Activated T-helper 2 cell treated with anti-CD3 and anti-CD28 coated beads, Interferon-gamma antibody, Interleukin-2, Interleukin-4, amounts not matched to agents 10 μg/mL and 5 μg/mL and 100 μg/mL, durations not matched to agents 14 hours and 24 hours and 36 hours (primary cell): ENCODE measurements around the gene DLX3. TPM values are rescaled to one million over a fixed set of nuclear protein-coding genes. Genes with fewer than 3 reads are reported as not detected.

Source experiments
- DNase-seq: peaks from one replicate; pipeline ENCODE4 v3.0.0; 2021; ENCODE audit warnings: low spot score
- H3K27ac Mint-ChIP-seq: one replicate; pipeline ENCODE4 v1.8.0; 2021; ENCODE audit warnings: mixed read lengths
- H3K27me3 Mint-ChIP-seq: one replicate; pipeline ENCODE4 v1.8.0; 2021; ENCODE audit warnings: low read depth, mixed read lengths
- H3K36me3 Mint-ChIP-seq: one replicate; pipeline ENCODE4 v1.8.0; 2021; ENCODE audit warnings: low read depth, mixed read lengths
- H3K4me1 Mint-ChIP-seq: one replicate; pipeline ENCODE4 v1.8.0; 2021; ENCODE audit warnings: low read depth, mixed read lengths
- H3K4me3 Mint-ChIP-seq: one replicate; pipeline ENCODE4 v1.8.0; 2021; ENCODE audit warnings: low read depth, mild to moderate bottlenecking, moderate library complexity, mixed read lengths
- H3K9me3 Mint-ChIP-seq: one replicate; pipeline ENCODE4 v1.8.0; 2021; ENCODE audit warnings: mixed read lengths
- intact Hi-C: fragments of 100-400 bp; cut with micrococcal nuclease; formaldehyde crosslinking; loops from one replicate; pipeline ENCODE4 v1.15.1; 2023
- total RNA-seq: library from RNA; stranded (reverse); gene quantifications from 2 replicates; pipeline ENCODE4 v1.2.3, GENCODE V29; 2022

Gene DLX3
- total RNA-seq, 1 donor from 2014 or later = not detected

GRCh38 chr17:49964769-49965523, 30.1 kb downstream of the DLX3 start:
- no peak for DNase-seq
- Mint-ChIP-seq H3K4me3 (no peak overlapping the region), H3K27me3 (peaks cover 76% of the 10 kb centered on the region), H3K27ac (no peak overlapping the region), H3K4me1 (peaks cover 14% of the 10 kb centered on the region), H3K36me3 (no peaks in the 10 kb centered on the region), H3K9me3 (no peaks in the 10 kb centered on the region)
- intact Hi-C loops = loop anchor here (5.0 to 10.0 kb wide), 3 partner anchors 468 to 1350 kb away; partner anchors contain the start of genes HOXB7, HOXB8, NGFR and PRAC1

DNA sequence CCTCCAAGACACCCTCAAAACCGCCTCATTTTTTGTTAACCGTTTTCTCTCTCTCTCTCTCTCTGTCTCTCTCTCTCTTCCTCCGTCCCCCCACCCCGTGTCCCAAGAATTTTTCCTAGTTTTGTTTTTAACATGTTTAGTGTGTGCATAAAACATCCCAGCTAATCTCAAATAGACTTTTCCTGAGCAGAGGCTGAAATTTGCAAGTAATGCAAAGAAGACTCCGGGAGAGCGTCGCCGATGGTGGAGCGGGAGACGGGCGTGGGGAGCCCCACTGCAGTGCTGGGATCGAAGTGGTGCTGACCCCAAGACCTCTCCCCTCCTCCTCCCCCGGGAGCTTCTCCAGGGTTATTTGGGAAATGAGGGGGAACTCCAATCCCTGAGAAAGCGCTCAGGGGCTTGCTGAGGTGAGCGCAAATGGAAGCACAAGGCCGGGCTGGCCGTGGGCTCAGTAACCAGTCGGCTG, 30.7 kb downstream of the DLX3 start:
- intact Hi-C loops = loop anchor here (10.0 kb wide), 1 partner anchor 1350 kb away; the partner anchor contains the start of genes HOXB7 and HOXB8
- no peaks in the 10 kb centered on the region for H3K9me3 Mint-ChIP-seq
- no peak for DNase-seq
- H3K27ac Mint-ChIP-seq = no peak overlapping the region
- H3K27me3 Mint-ChIP-seq = peaks cover 76% of the 10 kb centered on the region
- H3K4me1 Mint-ChIP-seq = peaks cover 12% of the 10 kb centered on the region
- H3K36me3 Mint-ChIP-seq = no peaks in the 10 kb centered on the region
- no peak overlapping the region for H3K4me3 Mint-ChIP-seq

DNA sequence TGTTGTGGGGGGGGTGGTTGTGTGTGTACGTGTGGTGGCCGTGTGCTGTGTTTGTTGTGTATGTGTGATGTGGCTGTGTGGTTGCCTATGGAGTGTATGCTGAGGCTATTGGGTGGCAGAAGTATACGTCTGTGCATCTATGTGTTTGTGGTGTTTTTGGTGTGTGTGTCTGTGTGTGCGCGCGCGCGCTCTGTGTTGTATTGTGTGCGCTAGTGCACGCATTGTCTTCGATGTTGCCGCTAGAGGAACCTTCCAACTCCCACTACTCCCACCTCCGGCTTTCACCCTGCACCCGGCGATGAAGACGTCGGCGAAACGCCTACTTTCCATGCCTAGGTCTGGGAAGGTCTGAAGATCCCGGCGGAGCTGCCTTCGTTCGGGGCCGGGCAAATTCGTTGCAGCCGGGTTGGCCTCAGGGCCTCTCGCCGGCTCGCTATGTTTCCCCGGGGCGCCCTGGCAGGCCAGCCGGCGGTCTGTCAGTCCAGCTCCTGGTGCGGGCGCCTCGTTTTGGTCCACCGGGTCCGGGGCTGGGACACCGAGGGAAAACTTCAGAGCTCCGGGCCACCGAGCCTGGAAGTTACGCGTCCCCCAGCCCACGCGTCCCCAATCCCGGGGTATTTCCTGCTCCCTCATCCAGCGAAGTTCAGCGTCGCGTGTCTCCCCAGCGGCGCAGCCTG, 31.3 kb downstream of the DLX3 start:
- H3K4me3 Mint-ChIP-seq = no peak overlapping the region
- H3K36me3 Mint-ChIP-seq = no peaks in the 10 kb centered on the region
- H3K4me1 Mint-ChIP-seq = peaks cover 10% of the 10 kb centered on the region
- H3K27me3 Mint-ChIP-seq = peaks cover 72% of the 10 kb centered on the region
- H3K9me3 Mint-ChIP-seq = no peaks in the 10 kb centered on the region
- no peak overlapping the region for H3K27ac Mint-ChIP-seq
- intact Hi-C loops = loop anchor here (10.0 kb wide), 1 partner anchor 1349 kb away; the partner anchor contains the start of genes HOXB7 and HOXB8
- no peak for DNase-seq

DNA sequence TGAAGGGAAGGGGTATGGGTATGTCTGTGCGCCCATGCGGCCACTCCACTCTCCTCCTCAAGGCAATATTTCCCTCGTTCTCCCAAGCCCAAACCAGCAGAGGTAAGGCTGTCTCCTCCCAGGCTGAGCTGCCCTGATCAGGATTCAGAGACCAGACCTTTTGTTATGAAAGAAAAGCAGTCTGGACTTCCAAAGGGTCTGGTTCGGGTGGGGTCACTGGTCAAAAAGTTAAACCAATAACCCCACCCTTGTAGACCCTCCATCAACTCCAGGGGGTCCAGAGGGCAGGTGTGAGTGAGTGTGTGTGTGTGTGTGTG, 31.8 kb downstream of the DLX3 start:
- Mint-ChIP-seq H3K4me3 (no peak overlapping the region), H3K9me3 (no peaks in the 10 kb centered on the region), H3K4me1 (peaks cover 9% of the 10 kb centered on the region), H3K27ac (no peak overlapping the region), H3K36me3 (no peaks in the 10 kb centered on the region), H3K27me3 (peaks cover 70% of the 10 kb centered on the region)
- intact Hi-C loops = loop anchor here (10.0 kb wide), 1 partner anchor 1348 kb away; the partner anchor contains the start of genes HOXB7 and HOXB8
- no peak for DNase-seq

DNA sequence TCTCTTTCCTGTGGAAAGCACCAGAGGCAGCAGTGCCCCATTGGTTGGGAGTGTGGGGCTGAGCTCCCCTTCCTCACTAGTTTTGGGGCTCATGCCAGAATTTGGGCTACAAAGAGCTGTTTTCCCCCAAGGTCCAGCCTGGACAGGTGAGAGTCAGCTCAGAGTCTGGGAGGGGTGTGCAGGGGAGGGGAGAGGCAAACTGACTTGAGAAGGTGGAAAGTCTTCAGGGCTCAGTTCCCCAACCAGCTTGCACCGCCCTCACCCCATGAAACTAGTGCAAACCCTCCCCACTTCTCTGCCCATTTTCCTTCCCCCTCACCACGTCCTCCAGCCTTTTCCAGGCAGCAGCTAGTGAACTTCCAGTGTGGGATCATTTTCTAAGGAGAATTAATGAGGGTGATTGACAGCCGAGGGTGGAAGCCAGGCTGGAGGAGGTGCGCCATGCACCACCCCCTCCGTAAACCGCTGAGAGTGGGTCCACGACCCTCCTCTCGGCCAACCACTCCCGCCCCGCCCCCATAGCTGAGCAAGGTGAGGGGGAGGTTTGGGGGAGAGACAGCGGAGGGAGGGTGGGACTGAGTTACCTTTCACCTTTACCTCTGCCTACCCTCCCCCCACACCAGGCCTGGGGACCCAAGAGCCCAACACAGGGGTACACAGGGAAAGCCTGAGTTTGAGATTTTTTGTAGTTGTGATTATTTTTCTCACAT, 32.3 kb downstream of the DLX3 start:
- H3K4me1 Mint-ChIP-seq = peaks cover 9% of the 10 kb centered on the region
- no peak for DNase-seq
- H3K27me3 Mint-ChIP-seq = peaks cover 65% of the 10 kb centered on the region
- H3K9me3 Mint-ChIP-seq = no peaks in the 10 kb centered on the region
- H3K27ac Mint-ChIP-seq = no peak overlapping the region
- H3K36me3 Mint-ChIP-seq = no peaks in the 10 kb centered on the region
- intact Hi-C loops = loop anchor here (10.0 kb wide), 1 partner anchor 1348 kb away; the partner anchor contains the start of genes HOXB7 and HOXB8
- no peak overlapping the region for H3K4me3 Mint-ChIP-seq

DNA sequence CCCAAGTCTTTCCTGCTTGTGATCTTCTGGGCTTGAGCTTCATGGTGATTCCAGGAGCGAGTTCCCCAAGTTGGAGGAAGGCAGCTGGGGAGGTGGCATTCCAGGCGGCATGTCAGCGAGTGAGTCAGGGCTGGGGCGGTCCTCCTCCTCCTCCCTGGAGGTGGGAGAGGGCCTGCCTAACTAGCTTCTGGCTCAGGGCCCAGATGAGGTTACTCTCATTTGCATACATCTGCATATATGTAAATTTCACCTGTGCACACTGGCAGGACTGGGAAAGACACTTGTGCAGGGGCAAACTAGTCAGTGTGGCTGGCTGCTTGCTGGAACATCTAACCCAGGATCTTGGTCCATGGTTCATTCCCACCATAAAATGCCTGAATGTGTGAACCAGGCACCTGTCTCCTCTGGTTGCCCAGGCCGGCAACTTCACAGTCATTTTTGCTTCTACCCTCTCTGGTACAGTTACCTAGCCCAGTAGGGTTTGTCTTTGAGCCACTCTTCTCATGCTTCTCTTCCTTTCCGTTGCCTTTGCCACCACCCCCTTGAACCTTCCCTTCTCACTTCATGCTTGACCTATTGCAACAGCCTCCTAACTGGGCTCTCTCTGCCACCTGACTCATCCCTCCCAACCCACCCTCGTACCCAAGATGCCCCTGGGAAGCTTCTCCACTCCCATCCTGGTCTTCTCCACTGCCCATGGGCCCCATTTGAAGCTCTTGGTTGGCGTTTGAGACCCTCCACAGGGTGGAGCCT, 35.7 kb downstream of the DLX3 start:
- Mint-ChIP-seq H3K9me3 (no peaks in the 10 kb centered on the region), H3K27me3 (peaks cover 46% of the 10 kb centered on the region), H3K4me1 (peaks cover 6% of the 10 kb centered on the region), H3K36me3 (no peaks in the 10 kb centered on the region), H3K27ac (no peak overlapping the region), H3K4me3 (no peak overlapping the region)
- no peak for DNase-seq
- intact Hi-C loops = no loop called here

DNA sequence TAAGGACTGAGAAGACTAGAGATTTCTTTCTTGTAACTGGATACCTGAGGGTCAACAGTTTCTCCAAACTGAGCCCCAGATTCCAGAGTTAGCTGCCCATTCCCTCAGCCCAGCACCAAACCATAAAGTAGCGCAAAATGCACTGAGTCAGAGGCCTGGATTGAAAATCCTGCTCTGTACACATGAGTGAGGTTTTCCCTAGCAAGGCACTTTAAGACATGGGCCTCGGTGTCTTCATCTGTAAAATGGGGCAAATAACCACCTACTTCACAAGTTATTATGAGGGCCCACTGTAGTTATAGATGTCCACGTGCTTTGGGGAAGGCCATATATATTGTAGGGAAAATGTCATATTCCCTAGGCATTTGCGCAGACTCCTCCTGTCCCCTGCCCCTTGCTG, 36.3 kb downstream of the DLX3 start:
- no peak overlapping the region for H3K27ac Mint-ChIP-seq
- DNase-seq = no peak
- H3K4me1 Mint-ChIP-seq = peaks cover 3% of the 10 kb centered on the region
- H3K9me3 Mint-ChIP-seq = no peaks in the 10 kb centered on the region
- intact Hi-C loops = no loop called here
- H3K36me3 Mint-ChIP-seq = no peaks in the 10 kb centered on the region
- peaks cover 45% of the 10 kb centered on the region for H3K27me3 Mint-ChIP-seq
- H3K4me3 Mint-ChIP-seq = no peak overlapping the region

DNA sequence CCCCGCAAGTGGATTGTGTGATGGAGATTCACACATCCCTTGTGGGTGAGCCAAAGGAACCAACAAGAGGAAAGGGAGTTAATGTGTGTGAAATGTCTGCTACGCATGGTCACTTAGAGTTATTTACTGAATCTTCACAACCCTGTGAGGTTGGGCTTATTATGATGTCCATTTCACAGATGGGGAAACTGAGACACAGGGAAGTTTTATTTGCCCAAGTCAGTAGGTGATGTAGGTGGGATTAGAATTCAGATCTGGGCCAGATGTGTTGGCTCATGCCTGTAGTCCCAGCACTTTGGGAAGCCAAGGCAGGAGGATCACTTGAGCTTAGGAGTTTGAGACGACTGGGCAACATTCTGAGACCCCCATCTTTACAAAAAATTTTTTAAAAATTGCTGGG, 37.7 kb downstream of the DLX3 start:
- H3K27me3 Mint-ChIP-seq = peaks cover 40% of the 10 kb centered on the region
- intact Hi-C loops = no loop called here
- no peaks in the 10 kb centered on the region for H3K4me1 Mint-ChIP-seq

GRCh38 chr17:49956780-49957179, 38.2 kb downstream of the DLX3 start:
- H3K27ac Mint-ChIP-seq = no peak overlapping the region
- no peak overlapping the region for H3K4me3 Mint-ChIP-seq
- intact Hi-C loops = no loop called here
- no peaks in the 10 kb centered on the region for H3K4me1 Mint-ChIP-seq
- H3K27me3 Mint-ChIP-seq = peaks cover 39% of the 10 kb centered on the region
- no peak for DNase-seq
- no peaks in the 10 kb centered on the region for H3K36me3 Mint-ChIP-seq
- H3K9me3 Mint-ChIP-seq = no peaks in the 10 kb centered on the region

More for the DNA sequence above, 37.7 kb downstream of the DLX3 start:
- no peak overlapping the region for H3K4me3 Mint-ChIP-seq
- DNase-seq = no peak
- H3K27ac Mint-ChIP-seq = no peak overlapping the region
- no peaks in the 10 kb centered on the region for H3K9me3 Mint-ChIP-seq
- H3K36me3 Mint-ChIP-seq = no peaks in the 10 kb centered on the region

- no peaks in the 10 kb centered on the region for H3K36me3 Mint-ChIP-seq
- peaks cover 36% of the 10 kb centered on the region for H3K27me3 Mint-ChIP-seq
- no peak overlapping the region for H3K27ac Mint-ChIP-seq
- H3K4me1 Mint-ChIP-seq = no peaks in the 10 kb centered on the region
- no peak overlapping the region for H3K4me3 Mint-ChIP-seq
- DNase-seq = no peak
- intact Hi-C loops = no loop called here
- no peaks in the 10 kb centered on the region for H3K9me3 Mint-ChIP-seq
Measured at GRCh38 chr17:49955157-49955556, 39.9 kb downstream of the DLX3 start.

DNA sequence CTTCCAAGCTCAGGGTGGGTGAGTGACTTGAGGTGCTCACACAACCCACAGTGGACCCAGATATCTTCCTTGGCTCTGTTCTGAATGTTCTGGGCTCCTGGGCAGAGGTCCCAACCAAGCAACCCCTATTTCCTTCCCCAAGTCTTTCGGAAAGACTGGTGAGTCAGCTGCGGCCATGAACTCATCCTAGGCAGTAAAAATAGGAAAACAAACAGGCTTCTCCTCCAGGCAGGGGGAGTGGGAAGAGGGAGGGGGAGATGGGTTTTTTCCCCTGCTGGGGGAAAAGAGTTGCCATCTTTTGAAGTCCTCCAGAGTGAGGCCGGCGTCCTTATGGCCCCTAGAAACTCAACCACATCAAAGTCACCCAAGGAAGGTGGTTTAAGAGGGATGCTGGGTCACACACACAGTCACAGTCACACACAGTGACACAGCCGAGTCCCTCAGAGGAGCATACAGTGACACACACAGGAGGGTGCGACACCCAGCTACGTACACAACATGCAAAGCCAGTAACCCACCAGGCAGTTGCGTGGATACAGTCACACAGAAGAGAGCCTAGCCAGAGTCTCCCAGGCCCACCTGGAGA, 42.0 kb downstream of the DLX3 start:
- H3K4me1 Mint-ChIP-seq = no peaks in the 10 kb centered on the region
- intact Hi-C loops = loop anchor here (1.0 kb wide), 1 partner anchor 44 kb away; no protein-coding TSS in a partner anchor
- H3K27me3 Mint-ChIP-seq = peaks cover 34% of the 10 kb centered on the region
- no peak for DNase-seq
- no peaks in the 10 kb centered on the region for H3K36me3 Mint-ChIP-seq
- H3K4me3 Mint-ChIP-seq = no peak overlapping the region
- H3K27ac Mint-ChIP-seq = no peak overlapping the region
- H3K9me3 Mint-ChIP-seq = no peaks in the 10 kb centered on the region
